Endothelial cell of hepatic sinusoid (primary cell): ENCODE data around the gene RRP36.
"Not testable (repeated sequence)": the region's sequence is repeated elsewhere in the genome, so short reads cannot be mapped to it uniquely, and the experiment has no call there.

Experiments
- in situ Hi-C: cut with HindIII; loops from 2 replicates; pipeline ENCODE4 v1.10.0; 2017; ENCODE audit warnings: low sequenced_read_pairs

Gene RRP36

GRCh38 chr6:43036712-43037111, 15.3 kb downstream of the RRP36 start:
- in situ Hi-C loops: no loop called here

DNA sequence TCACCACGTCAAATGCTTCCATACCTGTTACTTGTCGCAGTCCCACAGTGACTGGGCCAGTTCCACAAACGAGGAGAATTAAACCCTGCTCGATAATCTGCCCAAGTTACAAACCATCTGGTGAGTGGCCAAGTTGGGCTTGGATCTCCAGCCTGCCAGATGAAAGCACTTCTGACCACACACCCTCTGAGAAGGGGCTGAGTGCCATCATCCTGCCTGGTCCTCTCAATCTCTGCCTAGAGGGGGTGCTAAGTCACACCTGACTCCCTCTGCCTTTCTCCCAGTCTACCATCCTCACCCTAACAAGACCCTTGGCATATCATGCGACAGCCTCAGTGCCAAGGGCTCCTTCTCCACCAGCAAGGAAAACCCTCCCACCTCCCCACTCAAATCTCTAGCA, 15.8 kb downstream of the RRP36 start:
- in situ Hi-C loops: no loop called here

- in situ Hi-C loops: no loop called here
These were observed 16.3 kb downstream of the RRP36 start for GRCh38 chr6:43037706-43038105.

GRCh38 chr6:43038727-43039126, 17.3 kb downstream of the RRP36 start:
- in situ Hi-C loops: no loop called here

DNA sequence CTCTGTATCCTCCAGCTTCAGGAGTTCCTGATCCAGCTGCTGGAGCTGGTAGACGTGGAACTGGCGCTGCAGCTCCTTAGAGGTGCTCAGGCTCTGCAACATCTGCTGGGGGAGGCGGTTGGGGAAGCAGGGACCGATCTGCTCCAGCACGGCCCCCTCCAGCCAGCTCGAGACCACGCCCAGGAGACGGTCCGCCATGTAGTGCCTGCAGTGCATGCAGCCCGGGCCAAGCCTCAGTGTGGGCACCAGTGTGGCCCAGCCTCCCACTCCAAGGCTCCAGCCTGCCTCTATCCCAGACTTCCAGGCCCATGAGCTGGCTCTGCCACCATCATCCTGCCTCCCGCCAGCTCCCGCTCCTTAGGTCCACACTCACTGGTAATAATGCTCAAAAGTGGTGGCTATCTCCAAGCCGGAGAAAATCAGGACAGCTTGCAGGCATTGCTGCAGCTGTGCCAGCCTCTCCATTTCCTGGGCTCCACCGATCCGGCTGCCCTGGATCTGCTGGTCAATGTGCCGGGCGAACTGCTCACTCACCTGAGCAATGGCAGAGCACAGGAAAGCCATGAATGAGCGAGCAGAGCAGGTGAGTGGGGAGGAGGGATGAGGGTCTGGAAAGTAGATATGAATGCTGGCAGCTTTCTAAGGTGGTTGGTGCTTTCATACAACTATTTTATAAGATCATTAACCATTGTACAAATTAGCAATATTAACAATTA, 19.3 kb downstream of the RRP36 start:
- in situ Hi-C loops: no loop called here

DNA sequence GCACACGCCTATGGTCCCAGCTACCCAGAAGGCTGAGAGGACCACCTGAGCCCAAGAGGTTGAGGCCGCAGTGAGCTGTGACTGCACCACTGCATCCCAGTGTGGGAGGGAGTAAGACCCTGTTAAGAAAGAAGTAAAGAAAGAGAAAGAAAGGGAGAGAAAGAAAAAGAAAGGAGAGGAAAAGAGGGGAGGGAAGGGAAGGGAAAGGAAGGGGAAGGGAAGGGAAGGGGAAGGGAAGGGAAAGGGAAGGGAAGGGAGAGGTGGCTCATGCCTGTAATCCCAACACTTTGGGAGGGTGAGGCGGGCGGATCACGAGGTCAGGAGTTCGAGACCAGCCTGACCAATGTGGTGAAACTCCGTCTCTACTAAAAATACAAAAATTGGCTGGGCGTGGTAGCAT, 20.1 kb downstream of the RRP36 start:
- in situ Hi-C loops: not testable (repeated sequence)

DNA sequence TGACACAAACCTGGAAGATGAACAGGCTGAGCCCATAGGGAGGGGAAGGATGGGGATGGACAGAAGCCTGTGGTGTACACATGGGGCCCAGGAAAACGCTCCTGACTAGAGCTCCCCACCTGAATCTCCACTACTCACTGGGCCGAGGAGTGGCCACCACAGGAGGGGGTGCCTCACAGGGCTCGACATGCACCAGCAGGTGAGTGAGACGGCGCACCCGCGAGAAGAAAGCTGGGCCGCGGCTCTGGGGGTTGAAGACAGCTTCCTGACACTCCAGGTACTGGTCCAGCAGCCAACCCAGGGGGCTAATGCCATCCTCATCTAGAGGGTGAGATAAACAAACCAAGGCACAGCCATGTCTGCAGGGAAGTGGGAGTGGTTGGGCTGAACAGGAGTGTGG, 21.9 kb downstream of the RRP36 start:
- in situ Hi-C loops: no loop called here

- in situ Hi-C loops: no loop called here
These were observed 24.0 kb downstream of the RRP36 start for GRCh38 chr6:43045371-43045930.

DNA sequence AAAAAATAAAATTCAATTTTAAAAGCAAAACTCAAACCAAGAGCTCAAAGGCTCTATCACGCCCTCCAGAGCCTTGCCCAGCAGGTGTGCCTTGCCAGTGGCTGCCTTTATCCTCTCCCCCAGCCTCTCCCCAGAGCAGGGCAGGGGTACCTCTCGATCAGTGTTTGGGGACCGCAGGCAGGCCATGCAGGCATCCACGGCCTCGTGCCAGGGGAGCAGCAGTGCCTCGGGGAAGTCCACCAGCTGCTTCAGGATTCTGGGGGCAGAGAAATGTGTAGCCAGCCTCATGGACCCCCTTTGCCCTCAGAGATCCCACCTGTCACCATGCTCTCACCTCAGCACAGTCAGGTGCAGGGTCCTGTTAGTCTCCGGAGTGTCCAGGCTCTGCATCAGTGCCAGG, 26.6 kb downstream of the RRP36 start:
- in situ Hi-C loops: no loop called here

DNA sequence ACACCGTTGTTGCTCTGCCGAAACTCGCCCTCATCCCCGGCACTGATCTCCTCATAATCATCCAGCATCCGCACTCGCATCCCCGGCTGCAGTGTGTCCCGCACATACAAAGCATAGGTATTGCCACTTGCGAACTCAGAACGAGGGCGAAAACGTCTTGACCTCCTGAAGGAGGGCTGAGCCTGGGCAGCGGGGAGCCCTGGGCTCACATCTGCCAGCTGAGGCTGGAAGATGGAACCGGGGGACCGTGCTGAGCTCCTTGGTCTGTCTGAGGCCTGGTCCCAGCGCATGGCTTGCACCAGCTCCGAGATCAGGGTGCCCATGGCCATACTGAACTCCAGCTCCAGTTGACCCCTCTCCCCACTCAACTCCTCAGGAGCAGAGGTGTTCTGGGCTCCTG, 29.6 kb downstream of the RRP36 start:
- in situ Hi-C loops: no loop called here

GRCh38 chr6:43052225-43052841, 30.9 kb downstream of the RRP36 start:
- in situ Hi-C loops: no loop called here

- in situ Hi-C loops: no loop called here
These were observed 31.6 kb downstream of the RRP36 start for GRCh38 chr6:43052842-43053544.

DNA sequence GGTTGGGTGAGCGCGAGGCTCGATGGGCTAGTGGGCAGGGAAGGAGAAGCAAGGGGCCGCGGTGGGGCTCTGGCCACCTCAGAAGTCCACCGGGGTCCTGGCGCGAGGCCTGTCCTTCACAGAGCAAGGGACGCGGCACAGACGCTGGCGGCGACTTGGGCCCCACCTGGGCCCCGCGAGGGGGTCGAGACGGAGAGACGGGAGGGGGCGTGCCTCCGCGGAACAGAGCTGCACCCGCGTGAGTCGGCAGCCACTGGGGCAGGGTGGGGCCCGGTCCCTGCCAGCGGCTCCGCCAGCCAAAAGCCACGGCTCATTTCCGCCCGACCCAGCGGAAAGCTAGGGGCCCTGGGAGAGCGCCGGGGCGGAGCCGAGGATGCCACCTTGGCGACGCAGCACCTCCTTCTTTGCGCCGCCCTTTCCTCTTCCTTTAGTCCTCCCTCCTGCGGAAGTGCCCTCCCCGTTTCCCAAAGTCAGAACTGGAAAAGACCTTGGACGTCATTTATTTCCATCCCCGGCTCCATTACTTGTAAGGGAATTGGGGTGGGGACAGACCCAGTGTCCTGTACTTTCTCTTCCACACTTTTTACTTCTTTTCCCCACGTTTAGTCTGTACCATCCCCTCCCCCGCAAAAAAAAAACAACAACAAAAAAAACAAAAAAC, 32.3 kb downstream of the RRP36 start, which contains the start of gene CUL7:
Gene CUL7, minus strand, starts transcription at position 307 of the 661 bp plus-strand sequence. CDS start 1,063 bp downstream, outside the sequence.
- in situ Hi-C loops: no loop called here

DNA sequence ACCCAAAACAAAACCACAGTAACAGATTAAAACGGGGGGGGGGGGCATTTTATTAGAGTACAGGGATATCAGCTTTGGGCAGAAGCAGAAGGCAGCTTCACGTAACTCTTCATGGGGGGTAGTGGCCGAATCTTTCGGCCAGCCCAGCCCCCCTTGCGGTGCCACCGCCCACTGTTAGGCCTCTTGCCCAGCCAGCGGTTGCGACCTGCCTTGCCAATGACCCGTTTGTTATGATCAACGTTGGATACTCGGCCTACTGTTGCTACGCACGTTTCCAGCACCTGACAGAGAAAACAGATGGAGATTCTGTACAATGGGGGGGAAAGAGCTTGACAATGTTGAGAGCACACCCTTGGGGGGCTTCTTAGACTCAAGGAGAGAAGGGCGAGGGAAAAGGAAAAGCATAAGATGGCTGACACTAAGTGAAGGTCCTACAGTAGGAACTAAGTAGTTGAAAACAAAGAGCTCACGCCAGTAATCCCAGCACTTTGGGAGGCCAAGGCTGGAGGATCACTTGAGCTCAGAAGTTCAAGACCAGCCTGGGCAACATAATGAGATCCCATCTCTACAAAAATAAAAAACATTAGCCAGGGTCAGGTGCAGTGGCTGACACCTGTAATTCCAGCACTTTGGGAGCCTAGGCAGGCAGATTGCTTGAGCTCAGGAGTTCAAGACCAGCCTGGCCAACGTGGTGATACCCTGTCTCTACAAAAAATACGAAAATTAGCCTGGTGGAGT, 33.0 kb downstream of the RRP36 start:
- in situ Hi-C loops: no loop called here

DNA sequence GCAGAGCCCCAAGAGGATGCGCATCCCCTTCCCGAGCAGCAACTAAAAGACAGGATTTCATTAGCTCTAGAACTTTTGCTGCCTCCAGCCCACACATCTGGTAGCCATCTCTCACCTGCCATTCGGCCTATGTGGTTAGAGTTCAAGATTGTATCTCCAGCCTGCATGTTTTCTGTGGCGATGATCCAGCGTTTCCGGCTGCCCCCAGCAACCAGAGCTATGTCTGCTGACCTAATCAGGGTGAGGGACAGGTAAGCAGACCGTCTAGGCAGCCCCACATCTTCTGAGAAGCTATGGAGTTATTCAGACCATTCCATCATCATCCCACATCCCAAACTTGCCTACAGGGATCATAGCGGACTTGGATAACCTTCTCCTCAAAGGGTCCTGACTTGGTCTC, 34.5 kb downstream of the RRP36 start:
- in situ Hi-C loops: no loop called here

DNA sequence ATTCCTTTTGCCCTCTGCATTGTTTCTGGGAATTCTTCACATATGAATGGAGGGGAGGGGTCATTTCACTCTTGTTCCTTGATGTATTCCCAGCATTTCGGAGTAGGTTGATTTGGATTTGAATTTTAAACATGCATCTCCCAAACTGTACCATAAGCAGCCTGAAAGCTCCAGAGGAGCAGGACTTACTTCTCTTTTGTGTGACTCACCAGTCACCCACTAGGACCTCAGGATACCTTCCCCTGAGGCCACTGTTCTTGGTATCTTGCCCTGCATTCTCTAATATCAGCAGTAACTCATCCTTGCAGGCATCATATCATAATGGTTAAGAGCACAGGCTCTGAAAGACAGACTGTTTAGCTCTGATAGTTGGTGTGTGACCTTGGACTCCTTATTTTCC, 37.1 kb downstream of the RRP36 start:
- in situ Hi-C loops: no loop called here

DNA sequence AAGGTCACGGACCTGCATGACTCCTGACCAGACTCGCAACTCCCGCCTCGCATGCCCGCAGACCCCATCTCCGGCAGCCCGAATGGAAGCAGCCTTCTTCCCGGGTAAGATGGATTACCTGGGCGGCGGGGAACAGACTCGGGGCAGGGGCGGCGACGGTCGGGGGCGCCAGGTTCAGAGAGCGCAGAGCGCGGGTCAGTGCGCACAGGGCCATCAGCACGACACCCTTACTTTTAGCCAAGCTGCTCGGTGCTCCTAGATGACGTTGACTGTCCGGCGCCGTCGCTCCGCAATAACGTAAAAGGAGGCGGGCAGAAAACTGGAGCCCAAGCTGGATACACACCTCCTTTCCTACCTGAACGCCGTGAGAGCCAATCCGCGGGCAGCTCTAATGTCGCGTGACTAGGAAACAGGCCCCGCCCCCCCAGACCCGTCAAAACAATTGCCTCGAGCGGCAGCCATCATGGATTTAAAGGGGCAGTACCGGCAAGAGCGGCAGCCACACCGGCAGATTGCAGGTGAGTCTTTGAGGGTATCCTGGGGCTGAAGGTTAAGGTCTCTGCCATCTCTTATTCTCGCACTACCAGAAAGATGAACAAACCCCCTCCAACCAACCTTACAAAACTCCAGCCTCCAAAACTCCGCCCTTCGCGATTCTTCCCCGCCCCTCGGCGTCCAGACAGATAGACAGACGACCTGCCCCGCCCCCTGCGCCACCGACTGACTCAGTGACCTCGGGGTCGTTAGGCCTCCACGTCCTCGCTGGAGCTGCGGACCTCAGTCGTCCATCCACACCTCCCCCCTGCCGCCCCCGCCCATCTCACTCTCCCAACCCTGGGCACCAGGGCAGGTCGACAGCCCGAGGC, 38.0 kb downstream of the RRP36 start, which contains the start of the genes KLC4 and MRPL2:
Gene KLC4, plus strand, starts transcription at position 464 of the 866 bp plus-strand sequence. CDS start 1,705 bp downstream, outside the sequence.
Gene MRPL2, minus strand, starts transcription at position 267 of the 866 bp plus-strand sequence. Its CDS starts 53 bp downstream, at position 214.
- in situ Hi-C loops: no loop called here

DNA sequence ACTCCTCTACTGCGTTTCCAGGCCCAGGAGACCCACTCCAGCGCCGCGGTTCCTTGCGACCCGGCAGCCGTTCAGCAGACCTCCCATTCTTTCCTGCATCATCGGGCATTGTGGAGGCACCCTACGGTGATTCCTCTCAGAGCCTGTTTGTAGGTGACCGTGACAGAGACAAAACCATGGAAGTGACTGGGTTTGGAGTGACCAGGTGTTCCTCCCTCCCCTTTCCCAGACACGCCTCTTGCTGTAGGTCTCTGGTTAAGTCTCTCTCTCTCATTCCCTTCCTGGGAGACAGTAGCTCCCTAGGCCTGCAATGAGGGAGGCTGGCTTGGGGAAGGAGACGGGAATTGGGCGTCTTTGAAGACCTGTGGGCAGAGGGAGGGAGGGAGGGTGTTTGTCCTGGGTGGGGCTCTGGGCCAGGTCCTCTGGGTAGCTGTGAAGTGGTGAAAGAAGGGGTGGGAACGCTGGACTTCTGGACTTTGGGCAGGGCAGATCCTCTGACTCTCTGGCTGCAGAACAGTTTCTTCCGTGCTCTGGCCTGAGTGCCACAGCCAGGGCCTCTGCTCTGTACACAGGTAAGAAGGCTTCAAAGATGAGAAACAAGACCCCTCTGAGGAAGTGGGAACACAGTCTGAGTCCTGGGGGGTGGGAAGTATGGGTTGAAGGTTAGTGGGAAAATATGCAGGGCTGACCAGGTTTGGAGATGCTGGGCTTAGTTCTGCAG, 38.8 kb downstream of the RRP36 start:
- in situ Hi-C loops: no loop called here
